ENCODE data around the gene HOXB5. TPM values are rescaled to one million over a fixed set of nuclear protein-coding genes. Genes with fewer than 3 reads are reported as not detected.

HOXB5 gene
- total RNA-seq, 2 donors from 2014 or later, result not detected

DNA sequence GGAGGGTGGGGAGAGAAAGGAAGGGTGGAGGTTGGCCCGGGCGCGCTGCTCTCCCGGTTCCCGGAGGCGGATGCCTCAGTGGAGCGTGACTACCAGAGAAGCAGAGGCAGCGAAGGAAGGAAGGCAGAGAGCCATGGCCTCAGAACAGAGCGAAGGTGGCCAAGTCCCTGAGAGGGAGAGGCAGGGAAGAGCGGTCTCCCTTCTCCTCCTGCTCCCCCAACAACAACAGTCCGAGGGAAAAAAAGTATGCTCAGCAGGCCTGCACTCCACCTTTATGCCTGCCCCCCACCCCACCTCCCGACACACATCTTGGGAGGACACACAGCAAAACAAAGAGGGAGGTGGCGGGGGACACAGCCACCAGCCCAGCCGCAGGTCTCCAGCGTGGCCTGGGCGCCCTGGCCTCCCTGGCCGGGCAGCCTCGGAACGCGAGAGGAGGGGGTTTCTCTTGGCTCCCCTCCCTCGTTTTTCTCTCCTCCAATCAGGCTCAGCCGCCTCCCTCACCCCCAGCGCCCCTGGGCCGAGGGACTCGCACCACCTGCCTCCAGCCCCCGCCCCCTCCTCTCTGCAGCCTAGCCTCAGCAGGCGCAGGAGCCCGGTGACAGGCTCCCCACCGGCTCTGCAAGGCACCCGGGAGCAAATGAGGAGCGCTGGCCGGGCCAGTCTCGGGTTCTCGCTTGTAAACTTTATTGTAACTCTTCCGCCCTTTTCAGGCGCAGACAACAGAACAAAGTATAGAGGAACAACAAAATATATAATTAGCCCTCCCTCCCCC is 18.3 kb upstream of the HOXB5 start:
- peak in 1 of 2 donors; percentile 27 for ATAC-seq
- no peaks in the 10 kb centered on the region for H3K9me3 Mint-ChIP-seq
- no peak overlapping the region for H3K27ac Mint-ChIP-seq
- no peak for DNase-seq (ENCODE audit: low spot score in 2 of 2)
- H3K36me3 Mint-ChIP-seq, result peaks cover 0 to 12% of the 10 kb centered on the region in 2 donors

GRCh38 chr17:48611213-48611612 is 17.6 kb upstream of the HOXB5 start:
- ATAC-seq (peak; percentile 2 to 7), DNase-seq (ENCODE audit: low spot score in 2 of 2) (no peak)
- H3K27ac Mint-ChIP-seq, result peak overlapping the region; percentile 4 to 44
- peaks cover 0 to 8% of the 10 kb centered on the region in 2 donors for H3K36me3 Mint-ChIP-seq
- H3K9me3 Mint-ChIP-seq, result no peaks in the 10 kb centered on the region

- peak in 1 of 2 donors; percentile 71 for DNase-seq (ENCODE audit: low spot score in 2 of 2)
- Mint-ChIP-seq H3K9me3 (no peaks in the 10 kb centered on the region), H3K36me3 (peaks cover 0 to 8% of the 10 kb centered on the region in 2 donors)
Observed at GRCh38 chr17:48610282-48611211, 17.0 kb upstream of the HOXB5 start, which contains the start of gene HOXB7. Gene HOXB7, minus strand, starts transcription at chr17:48611017. Its CDS starts 99 bp downstream, at chr17:48610918.

GRCh38 chr17:48609759-48610281 is 16.2 kb upstream of the HOXB5 start:
- Mint-ChIP-seq H3K36me3 (peaks cover 0 to 8% of the 10 kb centered on the region in 2 donors), H3K27ac (no peak overlapping the region), H3K9me3 (no peaks in the 10 kb centered on the region)
- no peak for ATAC-seq
- DNase-seq (ENCODE audit: low spot score in 2 of 2), result no peak

More at GRCh38 chr17:48610282-48611211, 17.0 kb upstream of the HOXB5 start, which contains the start of gene HOXB7:
- peak within 1 kb of the TSS; percentile 4 to 44 for H3K27ac Mint-ChIP-seq
- ATAC-seq, result peak; percentile 42 to 60

GRCh38 chr17:48609033-48609432 is 15.5 kb upstream of the HOXB5 start:
- no peak overlapping the region for H3K27ac Mint-ChIP-seq
- no peak for ATAC-seq
- no peaks in the 10 kb centered on the region for H3K9me3 Mint-ChIP-seq
- H3K36me3 Mint-ChIP-seq, result peaks cover 0 to 8% of the 10 kb centered on the region in 2 donors
- no peak for DNase-seq (ENCODE audit: low spot score in 2 of 2)

DNA sequence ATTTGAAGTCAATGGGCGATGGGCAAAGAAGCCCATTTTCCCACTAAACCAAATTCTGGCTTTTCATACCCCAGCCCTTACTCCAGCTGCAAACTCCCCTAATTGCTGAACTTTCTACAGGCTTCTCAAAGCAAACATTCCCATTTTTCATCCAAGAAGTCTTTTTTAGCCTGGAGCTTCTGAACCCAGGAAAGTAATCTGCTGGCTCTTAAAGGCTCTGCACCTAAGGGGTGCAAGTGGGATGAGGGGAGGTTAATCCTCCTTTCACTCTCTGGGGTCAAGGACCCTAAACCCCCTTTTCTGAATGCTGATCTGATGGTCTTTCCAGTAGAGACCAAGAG is 14.9 kb upstream of the HOXB5 start:
- Mint-ChIP-seq H3K36me3 (peaks cover 0 to 8% of the 10 kb centered on the region in 2 donors), H3K27ac (no peak overlapping the region), H3K9me3 (no peaks in the 10 kb centered on the region)
- ATAC-seq (no peak), DNase-seq (ENCODE audit: low spot score in 2 of 2) (no peak)

GRCh38 chr17:48606892-48607614 is 13.5 kb upstream of the HOXB5 start:
- no peak for ATAC-seq
- no peaks in the 10 kb centered on the region for H3K9me3 Mint-ChIP-seq
- H3K36me3 Mint-ChIP-seq, result peaks cover 0 to 8% of the 10 kb centered on the region in 2 donors
- no peak overlapping the region for H3K27ac Mint-ChIP-seq
- DNase-seq (ENCODE audit: low spot score in 2 of 2), result no peak

DNA sequence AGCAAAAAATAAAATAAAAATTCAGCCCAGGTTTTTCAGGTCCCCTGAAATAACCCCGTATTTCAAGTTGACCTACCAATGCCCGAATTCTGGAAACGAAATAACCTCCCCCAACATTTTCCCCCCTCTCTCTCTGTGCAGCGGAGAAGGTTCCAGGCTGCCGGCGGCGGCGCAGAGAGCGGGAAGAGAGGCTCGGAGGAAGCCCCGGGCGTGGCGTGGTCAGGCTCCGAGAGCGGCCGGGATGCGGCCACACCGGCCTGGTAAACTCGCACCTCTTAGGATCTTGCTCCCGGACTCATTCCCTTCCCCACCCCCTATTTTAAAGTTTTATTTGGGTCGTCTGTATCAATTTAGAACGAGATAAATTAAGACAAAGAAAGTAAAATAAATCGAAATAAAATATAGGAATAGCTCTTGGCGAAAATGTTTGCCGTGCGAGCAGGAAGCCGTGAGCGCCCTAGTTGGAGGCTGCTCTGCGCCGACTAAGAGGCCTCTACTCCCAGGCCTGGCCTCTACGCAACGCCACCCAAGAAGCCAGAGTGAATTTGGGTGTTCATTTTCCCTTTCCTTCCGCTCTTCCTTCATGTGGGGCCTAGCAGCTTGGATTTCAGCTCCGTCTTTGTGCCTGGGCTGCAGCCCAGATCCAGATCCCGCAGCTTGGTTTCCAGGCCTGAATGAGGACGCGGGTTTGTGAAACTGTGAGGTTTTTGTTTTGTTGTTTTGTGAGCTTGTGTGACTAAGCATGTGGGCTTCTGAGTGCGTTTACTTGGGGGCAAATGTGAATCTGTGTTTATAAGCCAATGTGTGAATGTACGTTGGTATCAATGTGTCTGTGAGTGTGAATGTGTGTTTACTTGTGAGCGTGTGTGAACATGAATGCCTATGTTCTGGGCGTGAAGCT is 12.7 kb upstream of the HOXB5 start:
- Mint-ChIP-seq H3K36me3 (peaks cover 0 to 6% of the 10 kb centered on the region in 2 donors), H3K27ac (no peak overlapping the region), H3K9me3 (no peaks in the 10 kb centered on the region)
- DNase-seq (ENCODE audit: low spot score in 2 of 2) (no peak), ATAC-seq (no peak)

DNA sequence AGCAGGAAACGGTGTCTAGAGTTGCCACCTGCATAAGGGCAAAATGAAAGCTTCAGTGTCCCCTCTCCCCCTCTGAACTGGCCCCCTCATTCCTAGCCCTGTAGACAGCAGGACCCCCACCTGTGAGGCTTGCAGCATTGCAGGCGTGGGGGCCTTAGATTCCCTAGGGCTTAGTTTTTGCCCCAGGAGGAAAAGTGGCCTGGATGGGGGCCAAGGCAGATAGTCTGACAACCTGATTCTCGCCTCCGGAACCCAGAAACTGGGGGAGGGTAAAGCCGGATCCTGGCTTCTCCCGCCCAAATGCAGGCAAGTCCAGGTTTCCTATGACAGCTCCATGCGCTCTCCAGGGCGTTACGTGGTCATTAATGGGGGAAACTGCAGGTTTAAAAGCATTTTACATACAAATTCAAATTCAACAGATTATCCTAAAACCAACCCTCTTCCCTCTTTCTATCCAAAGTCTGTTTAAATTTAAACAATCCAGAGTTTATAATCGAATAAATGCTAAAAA is 11.9 kb upstream of the HOXB5 start:
- no peaks in the 10 kb centered on the region for H3K36me3 Mint-ChIP-seq
- no peak overlapping the region for H3K27ac Mint-ChIP-seq
- DNase-seq (ENCODE audit: low spot score in 2 of 2), result no peak
- no peak for ATAC-seq
- H3K9me3 Mint-ChIP-seq, result no peaks in the 10 kb centered on the region

- H3K9me3 Mint-ChIP-seq, result no peaks in the 10 kb centered on the region
- ATAC-seq, result no peak
- H3K36me3 Mint-ChIP-seq, result no peaks in the 10 kb centered on the region
- no peak within 1 kb of the TSS for H3K27ac Mint-ChIP-seq
- DNase-seq (ENCODE audit: low spot score in 2 of 2), result no peak
Observed at GRCh38 chr17:48604770-48605329, 11.3 kb upstream of the HOXB5 start, which contains the start of gene HOXB6. Gene HOXB6, minus strand, starts transcription at chr17:48604986. Its CDS starts 6,836 bp downstream, at chr17:48598150.

- H3K9me3 Mint-ChIP-seq, result no peaks in the 10 kb centered on the region
- no peak overlapping the region for H3K27ac Mint-ChIP-seq
- H3K36me3 Mint-ChIP-seq, result no peaks in the 10 kb centered on the region
- DNase-seq (ENCODE audit: low spot score in 2 of 2), result no peak
- ATAC-seq, result no peak
Observed at GRCh38 chr17:48603959-48604769, 10.6 kb upstream of the HOXB5 start.

- DNase-seq (ENCODE audit: low spot score in 2 of 2) (no peak), ATAC-seq (no peak)
- Mint-ChIP-seq H3K9me3 (no peaks in the 10 kb centered on the region), H3K27ac (no peak overlapping the region), H3K36me3 (no peaks in the 10 kb centered on the region)
Observed at GRCh38 chr17:48601539-48602425, 8.2 kb upstream of the HOXB5 start.

DNA sequence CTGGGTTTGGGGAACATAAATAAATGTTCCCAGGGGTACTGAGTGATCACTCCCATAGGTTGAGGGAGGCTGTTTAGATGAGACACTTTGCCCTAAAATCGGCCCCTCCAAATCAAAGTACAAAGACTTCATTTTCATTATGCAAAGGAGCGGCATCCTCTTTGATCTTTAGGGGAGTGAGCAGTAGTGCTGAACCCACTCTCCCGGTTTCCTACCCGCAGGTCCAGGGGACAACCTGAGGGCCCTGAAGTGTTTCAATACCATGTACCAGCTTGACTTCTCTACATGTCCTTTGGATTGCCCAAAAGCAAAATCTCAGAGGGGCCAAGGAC is 7.6 kb upstream of the HOXB5 start:
- H3K27ac Mint-ChIP-seq, result no peak overlapping the region
- ATAC-seq (no peak), DNase-seq (ENCODE audit: low spot score in 2 of 2) (no peak)
- no peaks in the 10 kb centered on the region for H3K36me3 Mint-ChIP-seq
- H3K9me3 Mint-ChIP-seq, result no peaks in the 10 kb centered on the region
